Measurements from ENCODE around the gene SENP6.
"Not testable (repeated sequence)": the region's sequence is repeated elsewhere in the genome, so short reads cannot be mapped to it uniquely, and the experiment has no call there.

SENP6 gene

GRCh38 chr6:75601304-75602245 is at the start of gene SENP6:
TSS of gene SENP6 (plus strand) at chr6:75601880. CDS start at chr6:75602525, 645 bp downstream.
- TF ChIP-seq YY1 (IDR thresholded peaks at IDR 0.05; ENCODE audit: insufficient read depth, insufficient read length) = peak; percentile 59
- TF ChIP-seq SUZ12 (IDR thresholded peaks at IDR 0.05; ENCODE audit: extremely low read depth, insufficient read depth, insufficient read length) = no peak
- Histone ChIP-seq H3K9me3 (ENCODE audit: insufficient read depth, low read length) (no peaks in the 10 kb centered on the region), H3K27me3 (ENCODE audit: insufficient read depth, insufficient read length) (no peaks in the 10 kb centered on the region), H3K36me3 (ENCODE audit: insufficient read depth, insufficient read length, low read length) (no peaks in the 10 kb centered on the region), H3K9ac (ENCODE audit: insufficient read length, low read depth) (peak within 1 kb of the TSS; percentile 93), H3K4me3 (ENCODE audit: insufficient read length, low read depth) (peak within 1 kb of the TSS; percentile 87), H3K4me1 (ENCODE audit: insufficient read depth, insufficient read length) (no peaks in the 10 kb centered on the region)
- DNase-seq (ENCODE audit: low read depth, low spot score) = peak; percentile 46

- DNase-seq (ENCODE audit: low read depth, low spot score) = no peak
- no peak for TF ChIP-seq ZNF274 (IDR thresholded peaks at IDR 0.05; ENCODE audit: low read depth, low read length)
- no peak for TF ChIP-seq YY1 (IDR thresholded peaks at IDR 0.05; ENCODE audit: insufficient read depth, insufficient read length)
- no peak for TF ChIP-seq SUZ12 (IDR thresholded peaks at IDR 0.05; ENCODE audit: extremely low read depth, insufficient read depth, insufficient read length)
- Histone ChIP-seq H3K27me3 (ENCODE audit: insufficient read depth, insufficient read length) (no peaks in the 10 kb centered on the region), H3K36me3 (ENCODE audit: insufficient read depth, insufficient read length, low read length) (no peaks in the 10 kb centered on the region), H3K4me1 (ENCODE audit: insufficient read depth, insufficient read length) (no peaks in the 10 kb centered on the region), H3K4me3 (ENCODE audit: insufficient read length, low read depth) (no peak overlapping the region), H3K9me3 (ENCODE audit: insufficient read depth, low read length) (no peaks in the 10 kb centered on the region), H3K9ac (ENCODE audit: insufficient read length, low read depth) (no peak overlapping the region)
Measured at GRCh38 chr6:75556240-75556639, 45.4 kb upstream of the SENP6 start.

GRCh38 chr6:75557068-75557467 is 44.6 kb upstream of the SENP6 start:
- no peak for DNase-seq (ENCODE audit: low read depth, low spot score)
- Histone ChIP-seq H3K27me3 (ENCODE audit: insufficient read depth, insufficient read length) (no peaks in the 10 kb centered on the region), H3K9me3 (ENCODE audit: insufficient read depth, low read length) (no peaks in the 10 kb centered on the region), H3K4me3 (ENCODE audit: insufficient read length, low read depth) (no peak overlapping the region), H3K4me1 (ENCODE audit: insufficient read depth, insufficient read length) (no peaks in the 10 kb centered on the region), H3K9ac (ENCODE audit: insufficient read length, low read depth) (no peak overlapping the region), H3K36me3 (ENCODE audit: insufficient read depth, insufficient read length, low read length) (no peaks in the 10 kb centered on the region)
- no peak for TF ChIP-seq YY1 (IDR thresholded peaks at IDR 0.05; ENCODE audit: insufficient read depth, insufficient read length)
- no peak for TF ChIP-seq ZNF274 (IDR thresholded peaks at IDR 0.05; ENCODE audit: low read depth, low read length)
- no peak for TF ChIP-seq SUZ12 (IDR thresholded peaks at IDR 0.05; ENCODE audit: extremely low read depth, insufficient read depth, insufficient read length)

- TF ChIP-seq YY1 (IDR thresholded peaks at IDR 0.05; ENCODE audit: insufficient read depth, insufficient read length) (no peak), SUZ12 (IDR thresholded peaks at IDR 0.05; ENCODE audit: extremely low read depth, insufficient read depth, insufficient read length) (no peak), ZNF274 (IDR thresholded peaks at IDR 0.05; ENCODE audit: low read depth, low read length) (no peak)
- Histone ChIP-seq H3K9me3 (ENCODE audit: insufficient read depth, low read length) (peaks cover 12% of the 10 kb centered on the region), H3K27me3 (ENCODE audit: insufficient read depth, insufficient read length) (no peaks in the 10 kb centered on the region), H3K4me3 (ENCODE audit: insufficient read length, low read depth) (no peak overlapping the region), H3K36me3 (ENCODE audit: insufficient read depth, insufficient read length, low read length) (no peaks in the 10 kb centered on the region), H3K9ac (ENCODE audit: insufficient read length, low read depth) (no peak overlapping the region), H3K4me1 (ENCODE audit: insufficient read depth, insufficient read length) (no peaks in the 10 kb centered on the region)
- peak; percentile 27 for DNase-seq (ENCODE audit: low read depth, low spot score)
Measured at GRCh38 chr6:75563032-75563431, 38.6 kb upstream of the SENP6 start.

- Histone ChIP-seq H3K4me3 (ENCODE audit: insufficient read length, low read depth) (no peak overlapping the region), H3K36me3 (ENCODE audit: insufficient read depth, insufficient read length, low read length) (no peaks in the 10 kb centered on the region), H3K4me1 (ENCODE audit: insufficient read depth, insufficient read length) (no peaks in the 10 kb centered on the region), H3K9me3 (ENCODE audit: insufficient read depth, low read length) (peaks cover 12% of the 10 kb centered on the region), H3K27me3 (ENCODE audit: insufficient read depth, insufficient read length) (no peaks in the 10 kb centered on the region), H3K9ac (ENCODE audit: insufficient read length, low read depth) (no peak overlapping the region)
- DNase-seq (ENCODE audit: low read depth, low spot score) = no peak
- TF ChIP-seq YY1 (IDR thresholded peaks at IDR 0.05; ENCODE audit: insufficient read depth, insufficient read length) (no peak), ZNF274 (IDR thresholded peaks at IDR 0.05; ENCODE audit: low read depth, low read length) (no peak), SUZ12 (IDR thresholded peaks at IDR 0.05; ENCODE audit: extremely low read depth, insufficient read depth, insufficient read length) (no peak)
Measured at GRCh38 chr6:75566137-75566767, 35.4 kb upstream of the SENP6 start.

GRCh38 chr6:75568100-75568499 is 33.6 kb upstream of the SENP6 start:
- Histone ChIP-seq H3K36me3 (ENCODE audit: insufficient read depth, insufficient read length, low read length) (no peaks in the 10 kb centered on the region), H3K27me3 (ENCODE audit: insufficient read depth, insufficient read length) (no peaks in the 10 kb centered on the region), H3K4me3 (ENCODE audit: insufficient read length, low read depth) (no peak overlapping the region), H3K9ac (ENCODE audit: insufficient read length, low read depth) (no peak overlapping the region), H3K4me1 (ENCODE audit: insufficient read depth, insufficient read length) (no peaks in the 10 kb centered on the region), H3K9me3 (ENCODE audit: insufficient read depth, low read length) (peaks cover 12% of the 10 kb centered on the region)
- no peak for TF ChIP-seq YY1 (IDR thresholded peaks at IDR 0.05; ENCODE audit: insufficient read depth, insufficient read length)
- no peak for TF ChIP-seq ZNF274 (IDR thresholded peaks at IDR 0.05; ENCODE audit: low read depth, low read length)
- no peak for TF ChIP-seq SUZ12 (IDR thresholded peaks at IDR 0.05; ENCODE audit: extremely low read depth, insufficient read depth, insufficient read length)
- no peak for DNase-seq (ENCODE audit: low read depth, low spot score)

GRCh38 chr6:75568965-75569364 is 32.7 kb upstream of the SENP6 start:
- DNase-seq (ENCODE audit: low read depth, low spot score) = no peak
- TF ChIP-seq ZNF274 (IDR thresholded peaks at IDR 0.05; ENCODE audit: low read depth, low read length) (no peak), SUZ12 (IDR thresholded peaks at IDR 0.05; ENCODE audit: extremely low read depth, insufficient read depth, insufficient read length) (no peak), YY1 (IDR thresholded peaks at IDR 0.05; ENCODE audit: insufficient read depth, insufficient read length) (no peak)
- Histone ChIP-seq H3K4me3 (ENCODE audit: insufficient read length, low read depth) (no peak overlapping the region), H3K36me3 (ENCODE audit: insufficient read depth, insufficient read length, low read length) (no peaks in the 10 kb centered on the region), H3K27me3 (ENCODE audit: insufficient read depth, insufficient read length) (no peaks in the 10 kb centered on the region), H3K4me1 (ENCODE audit: insufficient read depth, insufficient read length) (no peaks in the 10 kb centered on the region), H3K9me3 (ENCODE audit: insufficient read depth, low read length) (peaks cover 12% of the 10 kb centered on the region), H3K9ac (ENCODE audit: insufficient read length, low read depth) (no peak overlapping the region)

GRCh38 chr6:75570671-75571070 is 31.0 kb upstream of the SENP6 start:
- not testable (repeated sequence) for H3K36me3 ChIP-seq (ENCODE audit: insufficient read depth, insufficient read length, low read length); H3K4me1 ChIP-seq (ENCODE audit: insufficient read depth, insufficient read length); DNase-seq (ENCODE audit: low read depth, low spot score); H3K9ac ChIP-seq (ENCODE audit: insufficient read length, low read depth); H3K27me3 ChIP-seq (ENCODE audit: insufficient read depth, insufficient read length); H3K4me3 ChIP-seq (ENCODE audit: insufficient read length, low read depth)
- peaks cover 12% of the 10 kb centered on the region for H3K9me3 ChIP-seq (ENCODE audit: insufficient read depth, low read length)

Measured in NT2/D1 (cell line).